IMR-90 (cell line): Measurements from ENCODE around the gene BTRC. TPM values are rescaled to one million over a fixed set of nuclear protein-coding genes. Genes with fewer than 3 reads are reported as not detected.

Experiments
- ATAC-seq: fragments of 200-7000 bp; cut with Tn5 transposase; 2 replicates; pipeline ENCODE4 v1.9.1; 2020; ENCODE audit warnings: low read depth, mild to moderate bottlenecking, moderate library complexity
- BruUV-seq: library from RNA; stranded (reverse); fragments of 400-500 nt; replicated peaks from 2 replicates; lab custom pipeline; 2021; lab: Mats Ljungman, UMichigan
- CTCF ChIA-PET: fragments of 300-600 bp; formaldehyde crosslinking; extraction: SDS; loops from one replicate; lab custom pipeline; 2021; ENCODE audit warnings: antibody characterized with exemption; lab: Yijun Ruan, JAX
- POLR2A ChIA-PET: fragments of 300-600 bp; sonication (Branson Sonifier 250); formaldehyde crosslinking; loops from one replicate; lab custom pipeline; 2022; ENCODE audit warnings: antibody characterized with exemption; ENCODE audit not compliant: unreplicated experiment; lab: Charles Lee
- DNase-seq: peaks from one replicate; pipeline ENCODE4 v3.0.0; 2013
- H2AFZ ChIP-seq: replicated peaks from 2 replicates; pipeline ENCODE3; 2013; ENCODE audit warnings: low read length, mild to moderate bottlenecking; ENCODE audit not compliant: poor library complexity
- H2AK5ac ChIP-seq: 2 replicates; pipeline ENCODE4 v1.6.1; 2013; ENCODE audit warnings: low read depth, low read length, inconsistent platforms
- H2AK9ac ChIP-seq: replicated peaks from 2 replicates; pipeline ENCODE3; 2013; ENCODE audit warnings: mild to moderate bottlenecking, low read depth, low read length, moderate library complexity; ENCODE audit not compliant: poor library complexity
- H2BK120ac ChIP-seq: 2 replicates; pipeline ENCODE4 v1.6.1; 2013; ENCODE audit warnings: low read depth, low read length, inconsistent platforms
- H2BK15ac ChIP-seq: 3 replicates; pipeline ENCODE4 v1.6.1; 2013; ENCODE audit warnings: low read depth, low read length, inconsistent platforms
- H2BK20ac ChIP-seq: 2 replicates; pipeline ENCODE4 v1.6.1; 2013; ENCODE audit warnings: low read depth, mild to moderate bottlenecking, inconsistent platforms, low read length, moderate library complexity
- H2BK5ac ChIP-seq: 2 replicates; pipeline ENCODE4 v1.6.1; 2013; ENCODE audit warnings: mild to moderate bottlenecking, low read depth, low read length, inconsistent platforms; ENCODE audit not compliant: poor library complexity, severe bottlenecking
- H3K14ac ChIP-seq: replicated peaks from 2 replicates; pipeline ENCODE4 v1.6.1; 2013; ENCODE audit warnings: low read depth, low read length, inconsistent platforms
- H3K18ac ChIP-seq: 2 replicates; pipeline ENCODE4 v1.6.1; 2013; ENCODE audit warnings: low read depth, low read length, control low read depth
- H3K23ac ChIP-seq: 2 replicates; pipeline ENCODE4 v1.6.1; 2013; ENCODE audit warnings: low read depth, low read length, inconsistent platforms
- H3K27ac ChIP-seq: 2 replicates; pipeline ENCODE4 v1.5.1; 2013; ENCODE audit warnings: mild to moderate bottlenecking, control low read depth, low read length; ENCODE audit not compliant: insufficient read depth
- H3K27me3 ChIP-seq: 2 replicates; pipeline ENCODE4 v1.6.1; 2013; ENCODE audit warnings: low read length; ENCODE audit not compliant: control insufficient read depth, insufficient read depth
- H3K36me3 ChIP-seq: 2 replicates; pipeline ENCODE4 v1.6.1; 2013; ENCODE audit warnings: low read length, mixed read lengths; ENCODE audit not compliant: control insufficient read depth, insufficient read depth
- H3K4ac ChIP-seq: 2 replicates; pipeline ENCODE4 v1.6.1; 2013; ENCODE audit warnings: low read depth, low read length, inconsistent platforms
- H3K4me1 ChIP-seq: 2 replicates; pipeline ENCODE4 v1.6.1; 2013; ENCODE audit warnings: low read length, mixed read lengths; ENCODE audit not compliant: control insufficient read depth, insufficient read depth
- H3K4me2 ChIP-seq: 2 replicates; pipeline ENCODE4 v1.6.1; 2013; ENCODE audit warnings: low read depth, mild to moderate bottlenecking, control low read depth, low read length, moderate library complexity
- H3K4me3 ChIP-seq: 2 replicates; pipeline ENCODE4 v1.5.1; 2013; ENCODE audit warnings: low read depth, mild to moderate bottlenecking, control low read depth, low read length, moderate library complexity; ENCODE audit not compliant: insufficient read depth
- H3K56ac ChIP-seq: 2 replicates; pipeline ENCODE4 v1.6.1; 2013; ENCODE audit warnings: low read length, inconsistent platforms; ENCODE audit not compliant: insufficient read depth; ENCODE audit errors: extremely low read depth
- H3K79me1 ChIP-seq, 2 experiments: 2 replicates each; pipeline ENCODE4 v1.6.1; 2013; ENCODE audit warnings: low read length in 2 of 2, inconsistent platforms in 1 of 2, low read depth in 1 of 2
- H3K9ac ChIP-seq: 2 replicates; pipeline ENCODE4 v1.6.1; 2013; ENCODE audit warnings: low read depth, low read length, control low read depth
- H3K9me1 ChIP-seq: 2 replicates; pipeline ENCODE4 v1.6.1; 2013; ENCODE audit warnings: low read length, inconsistent platforms; ENCODE audit not compliant: insufficient read depth
- H3K9me3 ChIP-seq: 2 replicates; pipeline ENCODE4 v1.6.1; 2013; ENCODE audit warnings: low read length; ENCODE audit not compliant: control insufficient read depth, insufficient read depth
- H4K20me1 ChIP-seq: 2 replicates; pipeline ENCODE4 v1.6.1; 2013; ENCODE audit warnings: low read length, inconsistent platforms; ENCODE audit not compliant: insufficient read depth
- H4K5ac ChIP-seq: 2 replicates; pipeline ENCODE4 v1.6.1; 2013; ENCODE audit warnings: mild to moderate bottlenecking, low read depth, low read length, control low read depth
- H4K8ac ChIP-seq, 2 experiments: 2 replicates each; pipeline ENCODE4 v1.6.1; 2013; ENCODE audit warnings: low read depth in 2 of 2, low read length in 2 of 2, control low read depth in 1 of 2, inconsistent platforms in 1 of 2
- H4K91ac ChIP-seq: 2 replicates; pipeline ENCODE4 v1.6.1; 2013; ENCODE audit warnings: low read depth, low read length, inconsistent platforms; ENCODE audit not compliant: insufficient read depth
- CTCF ChIP-seq: conservative IDR thresholded peaks from 2 replicates; pipeline ENCODE4 v1.5.1; 2012; ENCODE audit warnings: mild to moderate bottlenecking, low read depth, low read length, improper control_type of control experiment
- ELK1 ChIP-seq: fragments of 150-350 bp; IDR thresholded peaks from 2 replicates; pipeline ENCODE4 v1.6.1; 2016; ENCODE audit warnings: low read depth, mild to moderate bottlenecking, low read length, moderate library complexity, borderline replicate concordance
- MAZ ChIP-seq: IDR thresholded peaks from 2 replicates; pipeline ENCODE4 v1.6.1; 2012; ENCODE audit warnings: low read depth, mild to moderate bottlenecking, low read length, improper control_type of control experiment, moderate library complexity, borderline replicate concordance
- SMC3 ChIP-seq: fragments of 150-350 bp; IDR thresholded peaks from 2 replicates; pipeline ENCODE4 v1.6.1; 2016; ENCODE audit warnings: low read depth, mild to moderate bottlenecking, antibody characterized with exemption, low read length, moderate library complexity
- dilution Hi-C: fragments of 300-500 bp; cut with HindIII; formaldehyde crosslinking; loops from one replicate; pipeline ENCODE4 v1.14.3; 2018; ENCODE audit warnings: low sequenced_read_pairs; ENCODE audit not compliant: unreplicated experiment
- in situ Hi-C: fragments of 300-500 bp; cut with MboI; formaldehyde crosslinking; loops from 3 replicates; pipeline ENCODE4 v1.14.3; 2019; ENCODE audit warnings: low sequenced_read_pairs, inconsistent platforms, mixed read lengths
- intact Hi-C: fragments of 100-400 bp; cut with micrococcal nuclease; formaldehyde crosslinking; loops from 2 replicates; pipeline ENCODE4 v1.10.0; 2022
- polyA plus RNA-seq, 3 experiments: library from polyadenylated mRNA; depleted of rRNA; stranded (reverse); fragments of >200 nt; gene quantifications; 2 replicates each; pipeline ENCODE4 v1.2.3, GENCODE V29; 2012; ENCODE audit warnings: low replicate concordance in 1 of 3
- total RNA-seq: library from RNA; depleted of rRNA; stranded (reverse); fragments of >200 nt; gene quantifications from 2 replicates; pipeline ENCODE4 v1.2.3, GENCODE V29; 2012

BTRC gene
- total and polyA plus RNA-seq, 2 of the 4 experiments (the other 2 are of a cell fraction), result 7.7 to 8.4 TPM

- H3K9me3 ChIP-seq, result no peaks in the 10 kb centered on the region
- no peaks in the 10 kb centered on the region for H3K79me1 ChIP-seq
- dilution Hi-C loops, result no loop called here
- H3K9me1 ChIP-seq, result no peaks in the 10 kb centered on the region
- no peak overlapping the region for H2AK5ac ChIP-seq
- no peak overlapping the region for H3K23ac ChIP-seq
- H4K91ac ChIP-seq, result no peak overlapping the region
- CTCF ChIA-PET, result no interaction called here
- no peak overlapping the region for H2AFZ ChIP-seq
- no peak overlapping the region for H4K8ac ChIP-seq
- peak; percentile 27 for DNase-seq
- H3K4me1 ChIP-seq, result no peaks in the 10 kb centered on the region
- no peak overlapping the region for H2BK120ac ChIP-seq
- TF ChIP-seq CTCF (peak; percentile 47), MAZ (no peak), ELK1 (no peak), SMC3 (no peak)
- no peak overlapping the region for H3K27ac ChIP-seq
- no peak overlapping the region for H2AK9ac ChIP-seq
- H3K9ac ChIP-seq, result no peak overlapping the region
- H3K4me3 ChIP-seq, result no peak overlapping the region
- no peak overlapping the region for H3K14ac ChIP-seq
- no TSS peak for BruUV-seq
- intact Hi-C loops, result no loop called here
- H4K5ac ChIP-seq, result no peak overlapping the region
- H3K18ac ChIP-seq, result no peak overlapping the region
- H3K36me3 ChIP-seq, result peaks cover 20% of the 10 kb centered on the region
- no peaks in the 10 kb centered on the region for H4K20me1 ChIP-seq
- no peak overlapping the region for H2BK5ac ChIP-seq
- no peaks in the 10 kb centered on the region for H3K27me3 ChIP-seq
- no peak overlapping the region for H3K4ac ChIP-seq
- no peak overlapping the region for H3K4me2 ChIP-seq
- ATAC-seq, result no peak
- POLR2A ChIA-PET, result no interaction called here
- in situ Hi-C loops, result no loop called here
- H2BK20ac ChIP-seq, result no peak overlapping the region
- H3K56ac ChIP-seq, result no peak overlapping the region
- H2BK15ac ChIP-seq, result no peak overlapping the region
These were observed 182.8 kb downstream of the BTRC start for GRCh38 chr10:101536800-101537199.
